K562 (cell line): ENCODE measurements around the gene FAHD2B. TPM values are rescaled to one million over a fixed set of nuclear protein-coding genes. Genes with fewer than 3 reads are reported as not detected.
"Not testable (repeated sequence)": the region's sequence is repeated elsewhere in the genome, so short reads cannot be mapped to it uniquely, and the experiment has no call there.

ENCODE experiments used
- ATAC-seq: fragments of 200-7000 bp; cut with Tn5 transposase; 3 replicates; pipeline ENCODE4 v1.9.1; 2020; ENCODE audit warnings: moderate library complexity
- BruUV-seq: library from RNA; stranded (reverse); fragments of 400-500 nt; replicated peaks from 2 replicates; lab custom pipeline; 2021; lab: Mats Ljungman, UMichigan
- CTCF ChIA-PET: fragments of 300-600 bp; formaldehyde crosslinking; extraction: SDS; loops from one replicate; lab custom pipeline; 2021; ENCODE audit warnings: low intra/inter-chr PET ratio; lab: Yijun Ruan, JAX
- POLR2A ChIA-PET: fragments of 300-600, 350-650 bp; sonication (Branson Sonifier 250); formaldehyde crosslinking; extraction: SDS; loops from one replicate; lab custom pipeline; 2021; ENCODE audit warnings: antibody characterized with exemption, inconsistent platforms; lab: Yijun Ruan, JAX
- DNase-seq, 4 experiments: peaks; one replicate each; pipeline versions ENCODE4 v3.0.0 to v3.0.0-alpha.2; 2011 to 2018; ENCODE audit warnings: low spot score in 3 of 4, mixed read lengths in 3 of 4; ENCODE audit errors: extremely low read depth in 1 of 4
- FAIRE-seq: peaks from 2 replicates; lab custom pipeline; 2011; peaks lifted over from hg19 to GRCh38; lab: Jason Lieb, UNC
- H2AFZ ChIP-seq: 2 replicates; pipeline ENCODE4 v1.6.0; 2011; ENCODE audit warnings: low read depth, low read length, control low read depth, inconsistent platforms
- H3K27ac ChIP-seq: fragments of 200-600 bp; 3 replicates; pipeline ENCODE4 v1.8.0; 2011; ENCODE audit warnings: low read depth, mild to moderate bottlenecking, control low read depth, inconsistent platforms, low read length, moderate library complexity, mixed read lengths; ENCODE audit errors: extremely low read depth
- H3K27me3 ChIP-seq, 2 experiments: fragments of 300-600 bp in 1 of 2; 2 replicates in 1 of 2; 3 replicates in 1 of 2; pipeline versions ENCODE4 v1.6.0 to v1.8.0; 2011; ENCODE audit warnings: inconsistent platforms in 2 of 2, low read length in 2 of 2, mild to moderate bottlenecking in 1 of 2, mixed read lengths in 1 of 2, moderate library complexity in 1 of 2; ENCODE audit not compliant: control insufficient read depth in 2 of 2, insufficient read depth in 2 of 2
- H3K36me3 ChIP-seq: fragments of 300-600 bp; 3 replicates; pipeline ENCODE4 v1.8.0; 2011; ENCODE audit warnings: mild to moderate bottlenecking, low read length, inconsistent platforms; ENCODE audit not compliant: control insufficient read depth, insufficient read depth
- H3K4me1 ChIP-seq, 2 experiments: fragments of 200-600 bp in 1 of 2; replicated peaks in 1 of 2; 2 replicates in 1 of 2; 3 replicates in 1 of 2; pipeline versions ENCODE4 v1.5.1 to v1.8.0; 2011; ENCODE audit warnings: inconsistent platforms in 2 of 2, low read length in 2 of 2, mild to moderate bottlenecking in 1 of 2, mixed read lengths in 1 of 2, moderate library complexity in 1 of 2; ENCODE audit not compliant: control insufficient read depth in 2 of 2, insufficient read depth in 2 of 2
- H3K4me2 ChIP-seq: 2 replicates; pipeline ENCODE4 v1.6.1; 2011; ENCODE audit warnings: low read length, control low read depth, inconsistent platforms, mixed read lengths; ENCODE audit not compliant: insufficient read depth
- H3K4me3 ChIP-seq: fragments of 200-600 bp; sonication (generic), shearing (Covaris generic); 2 replicates; pipeline ENCODE4 v1.5.1; 2016; ENCODE audit warnings: control low read depth, inconsistent platforms
- H3K79me2 ChIP-seq: fragments of 200-600 bp; 3 replicates; pipeline ENCODE4 v1.8.0; 2011; ENCODE audit warnings: low read length, inconsistent platforms; ENCODE audit not compliant: control insufficient read depth, insufficient read depth
- H3K9ac ChIP-seq, 2 experiments: 2 replicates each; pipeline versions ENCODE4 v1.6.0 to v1.6.1; 2011; ENCODE audit warnings: low read depth in 2 of 2, low read length in 2 of 2, control low read depth in 1 of 2, inconsistent platforms in 1 of 2, mild to moderate bottlenecking in 1 of 2, mixed read lengths in 1 of 2; ENCODE audit not compliant: insufficient read depth in 1 of 2
- H3K9me1 ChIP-seq: one replicate; pipeline ENCODE4 v1.6.0; 2011; ENCODE audit warnings: inconsistent platforms, mild to moderate bottlenecking, low read length, moderate library complexity; ENCODE audit not compliant: control insufficient read depth, insufficient read depth
- H3K9me3 ChIP-seq: replicated peaks from 2 replicates; pipeline ENCODE4 v1.5.1; 2011; ENCODE audit warnings: low read depth, low read length, inconsistent platforms; ENCODE audit not compliant: control insufficient read depth, insufficient read depth
- H4K20me1 ChIP-seq: replicated peaks from 2 replicates; pipeline ENCODE4 v1.6.1; 2011; ENCODE audit warnings: low read length, inconsistent platforms, mixed read lengths; ENCODE audit not compliant: control insufficient read depth, insufficient read depth
- CREB3L1 ChIP-seq: fragments of 450-650 bp; IDR thresholded peaks from 2 replicates; pipeline ENCODE4 v1.6.1; 2014; ENCODE audit warnings: low read depth, mild to moderate bottlenecking, moderate library complexity, borderline replicate concordance
- POLR2A ChIP-seq: fragments of 450-650 bp; conservative IDR thresholded peaks from 2 replicates; pipeline ENCODE4 v1.6.1; 2016
- SMAD4 ChIP-seq: fragments of 250-450 bp; sonication (Bioruptor Pico); conservative IDR thresholded peaks from 2 replicates; pipeline ENCODE4 v1.8.0; 2021; ENCODE audit warnings: inconsistent platforms, mild to moderate bottlenecking, moderate library complexity
- TAF1 ChIP-seq: IDR thresholded peaks from 2 replicates; pipeline ENCODE4 v1.6.1; 2011; ENCODE audit warnings: mild to moderate bottlenecking, low read length, moderate library complexity; ENCODE audit not compliant: insufficient read depth, control insufficient read depth, severe bottlenecking; ENCODE audit errors: extremely low read depth
- YY1 ChIP-seq, 3 experiments: IDR thresholded peaks; 2 replicates each; pipeline ENCODE4 v1.6.1; 2011; ENCODE audit warnings: low read length in 2 of 3, mild to moderate bottlenecking in 2 of 3, moderate library complexity in 2 of 3, borderline replicate concordance in 1 of 3, control low read depth in 1 of 3, low read depth in 1 of 3; ENCODE audit not compliant: insufficient read depth in 3 of 3, insufficient replicate concordance in 2 of 3, control insufficient read depth in 1 of 3, insufficient read length in 1 of 3; ENCODE audit errors: extremely low read depth in 1 of 3
- ZBTB9 ChIP-seq: fragments of 450-650 bp; formaldehyde crosslinking; IDR thresholded peaks from 2 replicates; pipeline ENCODE4 v1.4.0; 2020; ENCODE audit warnings: mild to moderate bottlenecking, moderate library complexity
- ZZZ3 ChIP-seq: fragments of 450-650 bp; IDR thresholded peaks from 2 replicates; pipeline ENCODE4 v1.6.1; 2016; ENCODE audit warnings: antibody characterized with exemption, mild to moderate bottlenecking, moderate library complexity
- WGBS: fragments of 100-300 bp; shearing (Covaris generic); methylation state at CpG from one replicate; pipeline ENCODE4 v1.1.6; 2016; ENCODE audit warnings: low coverage, mixed read lengths; ENCODE audit not compliant: insufficient coverage; ENCODE audit errors: missing lambda C conversion rate; 5-methylcytosine and 5-hydroxymethylcytosine counted together
- in situ Hi-C: fragments of 300-500 bp; cut with MboI; formaldehyde crosslinking; loops from 4 replicates; pipeline ENCODE4 v1.15.0; 2018; ENCODE audit warnings: inconsistent platforms, mixed read lengths
- intact Hi-C: fragments of 100-400 bp; cut with micrococcal nuclease; formaldehyde crosslinking; loops from 2 replicates; pipeline ENCODE4 v1.14.2; 2022
- polyA plus RNA-seq, 8 experiments: library from polyadenylated mRNA; depleted of rRNA in 4 of 8; stranded (reverse) in 5 of 8; unstranded in 3 of 8; fragments of >200 nt; fragmentation: Nextera tagmentation in 2 of 8; fragmentation: Illumina TruSeq in 1 of 8; extraction: Ambion mirVana in 2 of 8; extraction: Trizol in 1 of 8; gene quantifications; 2 replicates each; pipeline versions ENCODE4 v1.2.1 to v1.2.3, GENCODE V29; 2011 to 2014; ENCODE audit warnings: inconsistent platforms in 1 of 8, missing spikeins in 1 of 8
- total RNA-seq, 7 experiments: library from RNA; depleted of rRNA in 6 of 7; stranded (reverse); fragments of >200 nt in 6 of 7; fragmentation: Illumina TruSeq in 2 of 7; extraction: Trizol in 2 of 7; gene quantifications; 2 replicates each; pipeline versions ENCODE4 v1.2.1 to v1.2.3, GENCODE V29; 2011 to 2021; ENCODE audit warnings: low replicate concordance in 1 of 7

The FAHD2B gene
- total and polyA plus RNA-seq, 9 of the 15 experiments (the other 6 are each of a cell fraction or from before 2014, with no cell fraction given), result 4.7 to 36.6 (median 26.1) TPM

- H3K9me1 ChIP-seq, BruUV-seq, CTCF ChIA-PET, H3K4me1 ChIP-seq, FAIRE-seq, DNase-seq, H3K36me3 ChIP-seq, H4K20me1 ChIP-seq, H3K79me2 ChIP-seq, H3K27me3 ChIP-seq, POLR2A ChIA-PET, H3K9me3 ChIP-seq: not testable (repeated sequence)
- Histone ChIP-seq H3K4me2 (peak overlapping the region; percentile 83), H3K9ac (peak overlapping the region; percentile 71 to 95), H3K4me3 (peak overlapping the region; percentile 61), H3K27ac (peak overlapping the region; percentile 84), H2AFZ (peak overlapping the region; percentile 87)
- intact Hi-C loops, result loop anchor here (2.0 to 5.0 kb wide), 3 partner anchors 101 to 257 kb away; partner anchors contain the start of gene ANKRD39
- in situ Hi-C loops, result loop anchor here (25.0 kb wide), 1 partner anchor 252 kb away; the partner anchor contains the start of genes ANKRD39 and SEMA4C
- 0 out of 2 replicates have a peak, but pooled peaks have one; percentile 1 for TF ChIP-seq ZZZ3
- WGBS, result 0% methylated on average over 2 of the region's 18 CpGs
- peak; percentile 49 for ATAC-seq
Measured at GRCh38 chr2:97113882-97114255, 19.2 kb upstream of the FAHD2B start.

GRCh38 chr2:97113050-97113881, 18.6 kb upstream of the FAHD2B start, which contains the start of gene ANKRD36:
TSS of gene ANKRD36 (plus strand) at chr2:97113153. CDS start at chr2:97113740, 587 bp downstream.
- WGBS, result 1% methylated on average over 25 of the region's 74 CpGs
- not testable (repeated sequence) for H3K4me1 ChIP-seq, BruUV-seq, H4K20me1 ChIP-seq, FAIRE-seq, H3K36me3 ChIP-seq, H3K27me3 ChIP-seq, H3K9me1 ChIP-seq, H3K9me3 ChIP-seq, H3K79me2 ChIP-seq
- peak within 1 kb of the TSS; percentile 96 for H3K4me2 ChIP-seq
- H2AFZ ChIP-seq, result peak within 1 kb of the TSS; percentile 99
- intact Hi-C loops, result loop anchor here (2.0 to 5.0 kb wide), 3 partner anchors 100 to 256 kb away; partner anchors contain the start of gene ANKRD39
- ChIA-PET POLR2A (interaction anchor here (0.6 kb wide), 1 partner anchor 1417 kb away, joined by 3 read pairs; no protein-coding TSS in a partner anchor), CTCF (interaction anchor here (0.6 to 1.8 kb wide), 5 partner anchors 70 to 996 kb away, joined by 3 to 16 read pairs (median 5); partner anchors contain the start of genes ADRA2B and ANKRD39)
- H3K4me3 ChIP-seq, result peak within 1 kb of the TSS; percentile 61
- peak within 1 kb of the TSS; percentile 84 for H3K27ac ChIP-seq
- peak within 1 kb of the TSS; percentile 71 to 95 for H3K9ac ChIP-seq
- ATAC-seq, result peak; percentile 94
- in situ Hi-C loops, result loop anchor here (25.0 kb wide), 1 partner anchor 251 kb away; the partner anchor contains the start of genes ANKRD39 and SEMA4C
- DNase-seq, result peak; percentile 69 to 89 (median 75)
- peak in 2 of 3 experiments; percentile 59 to 64 for TF ChIP-seq YY1 (IDR thresholded peaks at IDR 0.05; ENCODE audit: borderline replicate concordance in 1 of 3, control insufficient read depth in 1 of 3, extremely low read depth in 1 of 3, insufficient read depth in 3 of 3, insufficient read length in 1 of 3, insufficient replicate concordance in 2 of 3, low read depth in 1 of 3, low read length in 2 of 3)
- TF ChIP-seq TAF1, result peak; percentile 32
- peak; percentile 87 for TF ChIP-seq POLR2A
- TF ChIP-seq ZBTB9 (CRISPR knock-in tag), result peak; percentile 64; the same call in 1 of the 2 replicates
- TF ChIP-seq CREB3L1, result peak; percentile 29; the same call in 1 of the 2 replicates
- TF ChIP-seq SMAD4, result peak; percentile 79
